Measurements from ENCODE around the gene IFNW1.
"Not testable (repeated sequence)": the region's sequence is repeated elsewhere in the genome, so short reads cannot be mapped to it uniquely, and the experiment has no call there.

The IFNW1 gene

DNA sequence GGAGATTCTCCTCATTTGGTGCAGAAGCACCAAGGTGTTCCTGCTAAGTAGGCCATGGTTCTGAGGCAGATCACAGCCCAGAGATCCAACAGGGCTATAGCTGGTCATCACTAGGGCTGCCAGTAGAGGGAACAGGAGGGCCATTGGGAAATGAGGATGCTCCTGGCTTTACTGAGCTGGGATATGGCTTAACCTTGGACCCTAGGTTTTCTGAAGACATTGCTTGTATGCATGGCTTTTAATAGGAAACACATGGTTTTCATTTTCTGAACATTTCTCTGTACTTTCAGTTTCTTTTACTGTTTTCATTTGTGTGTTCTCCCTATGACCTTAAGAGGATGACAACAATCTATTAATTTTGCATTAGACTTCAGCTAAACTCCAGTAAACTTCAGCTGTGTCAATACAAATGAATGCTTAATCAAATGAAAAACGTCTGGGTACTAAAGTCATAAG lies at the start of gene IFNW1:
TSS of gene IFNW1 (minus strand) at position 406 of the 456 bp plus-strand sequence. CDS start at position 144, 262 bp downstream.
- no peak within 1 kb of the TSS for H3K27ac ChIP-seq
- TF ChIP-seq CTCF (conservative IDR thresholded peaks at IDR 0.05) (peak; percentile 30), ZFX (IDR thresholded peaks at IDR 0.05) (no peak)

DNA sequence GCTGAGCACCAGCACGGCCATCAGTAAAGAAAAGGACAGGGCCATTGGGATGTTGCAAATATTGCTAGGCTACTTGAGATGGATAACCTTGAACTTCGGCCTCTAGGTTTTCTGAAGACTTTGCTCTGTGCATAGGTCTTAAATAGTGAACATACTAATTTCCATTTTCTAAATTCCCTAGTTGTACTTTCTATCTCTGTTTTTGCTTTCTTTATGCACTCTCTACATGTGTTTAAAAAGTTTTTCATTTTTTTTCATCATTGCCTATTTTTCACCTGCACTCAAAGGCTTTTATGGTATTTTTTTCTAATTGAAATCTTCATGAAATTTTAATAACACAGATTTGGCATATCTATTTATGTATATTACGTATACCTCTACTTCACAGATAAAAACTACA lies 45.9 kb upstream of the IFNW1 start, which contains the start of gene IFNA4:
TSS of gene IFNA4 (minus strand) at position 101 of the 400 bp plus-strand sequence. CDS start at position 45, 56 bp downstream.
- not testable (repeated sequence) for H3K27ac ChIP-seq

GRCh38 chr9:21182810-21183736 lies 41.4 kb upstream of the IFNW1 start:
- peak; percentile 70 for TF ChIP-seq CTCF (conservative IDR thresholded peaks at IDR 0.05)
- not testable (repeated sequence) for H3K27ac ChIP-seq

- no peak for TF ChIP-seq ZFX (IDR thresholded peaks at IDR 0.05)
- no peak for TF ChIP-seq CTCF (conservative IDR thresholded peaks at IDR 0.05)
- H3K27ac ChIP-seq = no peak overlapping the region
Observed at GRCh38 chr9:21174671-21175070, 33.0 kb upstream of the IFNW1 start.

- no peak for TF ChIP-seq CTCF (conservative IDR thresholded peaks at IDR 0.05)
- H3K27ac ChIP-seq = no peak overlapping the region
Observed at GRCh38 chr9:21172156-21172555, 30.5 kb upstream of the IFNW1 start.

DNA sequence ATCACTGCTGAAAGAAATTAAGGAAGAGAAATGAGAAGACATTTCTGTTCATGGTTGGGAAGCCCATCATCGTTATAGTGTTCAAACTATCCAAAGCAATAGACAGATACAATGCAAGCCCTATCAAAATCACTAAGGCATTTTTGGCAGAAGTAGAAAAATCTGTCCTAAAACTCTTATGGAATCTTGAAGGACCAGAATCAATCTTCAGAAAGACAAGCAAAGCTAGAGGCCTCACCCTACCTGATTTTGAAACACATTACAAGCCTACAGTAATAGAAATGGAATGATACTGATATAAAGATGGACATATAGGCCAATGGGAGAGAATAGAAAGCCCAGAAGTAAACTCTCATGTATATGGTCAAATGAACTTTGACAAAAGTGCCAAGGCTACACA lies 29.7 kb upstream of the IFNW1 start:
- no peak overlapping the region for H3K27ac ChIP-seq
- TF ChIP-seq CTCF (conservative IDR thresholded peaks at IDR 0.05) = no peak
- no peak for TF ChIP-seq ZFX (IDR thresholded peaks at IDR 0.05)

GRCh38 chr9:21166560-21166959 lies 24.9 kb upstream of the IFNW1 start, which contains the start of gene IFNA21:
TSS of gene IFNA21 (minus strand) at chr9:21166660. CDS start at chr9:21166612, 48 bp downstream.
- H3K27ac ChIP-seq = not testable (repeated sequence)

- H3K27ac ChIP-seq = no peak overlapping the region
- TF ChIP-seq CTCF (conservative IDR thresholded peaks at IDR 0.05) = no peak
- TF ChIP-seq ZFX (IDR thresholded peaks at IDR 0.05) = no peak
Observed at GRCh38 chr9:21165516-21165915, 23.9 kb upstream of the IFNW1 start.
